GM12801 (cell line): Measurements from ENCODE around the gene CDH24.

Experiments
- TF ChIP-seq, protein P1 (sequence below): IDR thresholded peaks from one replicate; pipeline ENCODE4 v1.5.1; 2011; ENCODE audit warnings: control low read depth; ENCODE audit not compliant: insufficient read length; ENCODE audit errors: extremely low read depth

CDH24 gene

DNA sequence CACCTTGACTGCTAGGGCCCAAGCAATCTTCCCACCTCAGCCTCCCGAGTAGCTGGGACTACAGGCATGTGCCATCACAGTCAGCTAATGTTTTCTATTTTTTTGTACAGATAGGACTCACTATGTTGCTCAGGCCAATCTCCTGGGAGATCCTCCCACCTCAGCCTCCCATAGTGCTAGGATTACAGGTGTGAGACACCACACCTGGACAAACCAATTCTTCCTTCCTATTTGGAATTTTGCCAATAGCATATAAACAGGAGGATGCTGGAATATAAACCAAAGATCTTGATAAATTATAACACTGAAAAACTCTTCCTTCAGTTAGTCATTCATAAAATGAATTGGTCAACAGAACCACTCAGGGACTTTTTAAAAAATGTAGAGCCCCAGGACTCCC lies 29.2 kb upstream of the CDH24 start:
- TF ChIP-seq, protein P1, sequence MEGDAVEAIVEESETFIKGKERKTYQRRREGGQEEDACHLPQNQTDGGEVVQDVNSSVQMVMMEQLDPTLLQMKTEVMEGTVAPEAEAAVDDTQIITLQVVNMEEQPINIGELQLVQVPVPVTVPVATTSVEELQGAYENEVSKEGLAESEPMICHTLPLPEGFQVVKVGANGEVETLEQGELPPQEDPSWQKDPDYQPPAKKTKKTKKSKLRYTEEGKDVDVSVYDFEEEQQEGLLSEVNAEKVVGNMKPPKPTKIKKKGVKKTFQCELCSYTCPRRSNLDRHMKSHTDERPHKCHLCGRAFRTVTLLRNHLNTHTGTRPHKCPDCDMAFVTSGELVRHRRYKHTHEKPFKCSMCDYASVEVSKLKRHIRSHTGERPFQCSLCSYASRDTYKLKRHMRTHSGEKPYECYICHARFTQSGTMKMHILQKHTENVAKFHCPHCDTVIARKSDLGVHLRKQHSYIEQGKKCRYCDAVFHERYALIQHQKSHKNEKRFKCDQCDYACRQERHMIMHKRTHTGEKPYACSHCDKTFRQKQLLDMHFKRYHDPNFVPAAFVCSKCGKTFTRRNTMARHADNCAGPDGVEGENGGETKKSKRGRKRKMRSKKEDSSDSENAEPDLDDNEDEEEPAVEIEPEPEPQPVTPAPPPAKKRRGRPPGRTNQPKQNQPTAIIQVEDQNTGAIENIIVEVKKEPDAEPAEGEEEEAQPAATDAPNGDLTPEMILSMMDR = no peak

DNA sequence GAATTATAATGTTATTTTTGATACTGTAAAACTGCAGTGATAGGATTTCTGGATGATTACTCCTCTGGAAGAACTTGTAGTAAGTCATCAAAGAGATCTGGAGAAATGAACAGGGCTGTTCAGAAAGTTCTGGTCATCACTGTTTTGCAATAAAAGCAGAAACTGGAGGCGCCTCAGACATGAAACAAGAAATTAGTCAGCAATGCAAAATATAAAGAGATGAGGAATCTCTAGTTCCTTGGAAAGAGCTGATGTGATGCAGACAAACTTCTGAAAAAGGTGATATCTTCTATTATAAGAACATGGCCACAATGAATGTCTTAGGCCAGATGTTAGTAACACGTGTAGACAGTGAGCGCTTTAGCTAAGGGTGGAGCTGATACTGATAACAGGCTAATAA lies 28.1 kb upstream of the CDH24 start:
- TF ChIP-seq, protein P1 = no peak

DNA sequence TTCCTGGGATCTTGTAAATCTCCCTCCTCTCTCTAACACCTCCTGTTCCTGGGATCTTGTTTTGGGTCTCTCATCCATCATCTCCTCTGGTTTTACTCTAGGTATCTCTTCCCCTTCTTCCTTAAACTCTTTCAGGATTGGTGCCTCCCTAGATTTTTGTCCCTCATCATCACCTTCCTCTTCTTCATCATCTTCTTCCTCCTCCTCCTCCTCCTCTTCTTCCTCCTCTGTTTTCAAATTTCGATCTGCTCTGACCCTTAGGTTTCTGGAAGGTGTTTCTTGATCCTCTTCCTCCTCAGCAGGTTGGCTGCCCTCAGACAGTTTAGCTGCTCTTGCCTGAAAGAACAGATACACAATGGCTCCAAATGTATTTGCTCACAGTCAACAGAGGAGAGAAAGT lies 23.2 kb upstream of the CDH24 start:
- TF ChIP-seq, protein P1 = no peak

DNA sequence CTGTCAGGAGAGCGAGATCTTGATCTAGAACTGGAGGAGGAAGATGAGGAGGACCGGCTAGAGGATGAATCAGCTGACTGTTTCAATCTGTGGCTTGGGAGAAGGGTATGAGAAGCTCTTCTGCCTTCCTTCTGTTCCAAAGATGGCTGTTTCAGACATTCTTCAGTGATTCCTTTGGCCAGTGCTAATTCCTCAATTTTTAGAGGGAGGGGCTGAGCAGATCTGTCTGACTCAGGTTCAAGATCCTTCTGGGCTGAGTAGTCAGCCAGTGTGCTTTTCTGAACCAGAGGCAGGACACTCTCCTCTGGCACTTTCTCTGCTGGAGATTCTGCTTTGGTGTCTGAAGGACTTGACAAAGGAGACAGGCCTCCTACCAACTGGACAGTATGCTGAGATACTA lies 22.4 kb upstream of the CDH24 start:
- TF ChIP-seq, protein P1 = no peak

DNA sequence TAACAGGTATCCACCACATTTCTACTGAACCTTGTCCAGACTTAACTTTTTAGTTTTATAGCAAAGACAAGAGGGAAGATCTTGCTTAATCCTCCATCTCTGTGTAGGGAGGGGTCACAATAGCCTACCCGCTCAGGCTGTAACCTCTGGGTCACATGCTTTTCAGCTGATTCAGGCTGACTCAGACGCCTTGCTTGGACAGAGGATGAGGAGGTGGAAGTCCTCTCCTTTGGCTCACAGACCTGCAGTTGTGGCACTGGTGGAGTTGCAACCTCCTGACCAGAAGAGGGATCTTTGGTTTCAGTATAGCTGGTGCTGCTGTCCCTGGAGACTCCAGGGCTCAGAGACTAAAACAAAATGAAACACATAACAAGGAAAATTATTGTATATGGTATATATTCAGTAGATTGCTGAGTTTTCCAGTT lies 21.4 kb upstream of the CDH24 start:
- TF ChIP-seq, protein P1 = no peak

DNA sequence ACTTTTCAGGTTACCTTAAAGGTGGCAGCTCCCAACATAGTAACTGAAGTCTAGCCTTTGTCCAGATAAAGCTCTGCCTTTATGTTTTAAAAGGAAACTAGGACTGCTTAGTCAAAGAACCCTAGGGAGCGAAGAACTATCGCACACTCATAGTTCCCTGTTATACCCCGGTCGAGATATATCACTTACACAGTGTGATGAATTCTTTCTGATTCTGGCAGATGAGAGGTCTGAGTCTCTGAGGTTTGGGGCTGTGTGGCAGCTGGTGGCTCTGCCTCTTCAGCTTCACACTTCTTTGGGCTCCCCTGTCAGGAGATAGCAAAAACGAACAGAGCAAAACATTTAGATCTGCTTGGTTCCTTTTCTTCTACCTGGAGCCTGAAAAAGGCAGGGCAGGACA lies 20.6 kb upstream of the CDH24 start:
- TF ChIP-seq, protein P1 = no peak

DNA sequence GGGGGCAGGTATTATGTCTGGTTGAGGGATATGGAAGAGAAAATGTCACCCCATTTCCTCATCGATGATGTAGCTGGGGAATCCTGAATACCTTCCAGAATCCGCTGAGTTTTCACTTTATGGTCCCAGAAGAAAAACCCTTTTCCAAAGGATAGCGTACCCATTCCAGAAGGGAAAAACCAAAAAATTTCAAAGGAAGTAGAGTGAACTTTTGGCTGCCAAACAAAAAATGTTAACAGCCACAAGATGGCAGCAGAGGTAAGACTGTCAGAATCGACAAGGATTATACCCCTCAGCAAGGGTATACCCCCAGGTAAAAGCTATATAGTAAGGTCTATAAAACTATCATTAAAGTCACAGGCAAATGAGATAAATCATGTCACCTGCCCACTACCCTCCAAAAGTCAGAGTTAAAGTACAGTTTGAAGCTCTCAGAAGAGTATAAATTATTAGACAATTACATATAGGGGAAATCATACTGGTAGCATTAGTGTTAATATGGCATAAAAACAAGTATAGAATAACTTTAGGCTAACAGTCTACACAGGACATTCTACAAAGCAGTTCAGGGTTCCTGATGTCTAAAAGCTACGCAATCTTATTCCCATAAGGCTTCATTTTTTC lies 19.6 kb upstream of the CDH24 start:
- TF ChIP-seq, protein P1 = no peak
